ENCODE measurements around the gene GAS6.

GRCh38 chr13:113855012-113855921 lies 8.6 kb downstream of the GAS6 start:
- TF ChIP-seq CTCF (IDR thresholded peaks at IDR 0.05) (no peak), POLR2A (IDR thresholded peaks at IDR 0.05) (no peak)
